Smooth muscle cell of bladder (primary cell): ENCODE data around the gene NUDT19. TPM values are rescaled to one million over a fixed set of nuclear protein-coding genes. Genes with fewer than 3 reads are reported as not detected.

ENCODE experiments used
- total RNA-seq: library from RNA; depleted of rRNA; stranded (reverse); fragments of >200 nt; gene quantifications from 2 replicates; pipeline ENCODE4 v1.2.3, GENCODE V29; 2014

The NUDT19 gene
- total RNA-seq, result 6.0 and 6.4 TPM in 2 replicates

GRCh38 chr19:32691291-32691951, at the start of gene NUDT19:
TSS of gene NUDT19 (plus strand) at chr19:32691821. CDS start at chr19:32691961, 140 bp downstream.

DNA sequence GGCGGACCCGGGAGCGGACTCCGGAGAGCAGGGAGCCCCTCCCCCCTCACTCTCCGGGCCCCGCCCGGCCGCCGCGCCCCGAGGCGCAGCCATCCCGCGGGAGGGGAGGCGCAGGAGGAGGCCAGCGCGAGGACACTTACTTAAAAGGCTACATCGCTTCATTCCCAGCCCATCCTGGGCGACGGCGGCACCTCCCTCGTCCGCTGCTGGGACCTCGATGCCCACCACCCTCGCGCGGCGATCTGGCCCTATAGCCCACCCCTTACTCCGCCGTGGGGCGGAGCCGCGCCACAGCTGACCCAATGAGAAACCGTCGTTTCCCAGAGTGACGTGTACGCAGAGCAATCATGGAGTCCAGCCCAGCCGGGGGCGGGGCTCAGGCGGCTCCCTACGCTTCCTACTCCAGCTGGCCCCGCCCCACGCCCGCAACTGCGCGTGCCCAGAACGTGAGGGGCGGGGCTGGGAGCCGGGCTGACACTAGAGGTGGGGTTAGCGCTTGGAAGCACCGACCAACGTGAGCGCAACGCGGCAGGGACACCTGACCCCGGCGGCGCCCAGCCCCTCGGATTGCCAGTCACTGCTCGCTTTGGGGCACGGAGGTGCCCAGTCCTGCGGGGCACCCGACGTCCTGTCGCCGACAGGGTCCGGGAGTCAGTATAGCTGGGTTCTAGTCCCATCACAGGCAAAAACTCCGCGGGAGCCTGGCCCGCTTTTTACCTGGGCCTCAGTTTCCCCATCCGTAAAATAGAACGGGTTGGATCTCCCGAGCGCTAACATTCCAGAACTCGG, 16.5 kb upstream of the NUDT19 start, which contains the start of gene ANKRD27:
Gene ANKRD27, minus strand, starts transcription at position 250 of the 789 bp plus-strand sequence. CDS start 16,165 bp downstream, outside the sequence.

DNA sequence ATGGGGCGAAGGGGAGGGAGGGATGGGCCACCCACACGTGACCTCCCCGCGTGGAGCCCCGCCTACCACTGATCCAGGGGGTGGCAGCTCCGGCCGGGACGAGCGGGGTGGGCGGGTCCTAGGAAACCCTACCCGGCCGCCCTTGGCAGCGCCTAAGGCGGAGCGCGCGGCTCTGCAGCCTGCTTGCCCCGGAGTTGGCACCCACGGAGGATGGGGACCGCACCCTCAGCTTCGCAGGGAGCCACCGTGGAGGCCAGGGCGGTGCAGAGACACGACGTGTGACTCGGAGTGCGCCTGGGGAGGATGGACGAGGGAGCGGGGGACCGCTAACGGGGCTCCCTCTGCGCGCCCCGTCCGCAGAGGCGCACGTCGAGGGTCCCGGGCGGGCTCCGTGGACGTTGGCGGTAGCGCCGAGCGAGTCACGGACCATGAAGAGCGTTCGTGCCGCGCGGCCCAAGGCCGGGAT, 15.9 kb upstream of the NUDT19 start, which contains the start of gene RGS9BP:
Gene RGS9BP, plus strand, starts transcription at position 129 of the 466 bp plus-strand sequence. CDS start 416 bp downstream, outside the sequence.

DNA sequence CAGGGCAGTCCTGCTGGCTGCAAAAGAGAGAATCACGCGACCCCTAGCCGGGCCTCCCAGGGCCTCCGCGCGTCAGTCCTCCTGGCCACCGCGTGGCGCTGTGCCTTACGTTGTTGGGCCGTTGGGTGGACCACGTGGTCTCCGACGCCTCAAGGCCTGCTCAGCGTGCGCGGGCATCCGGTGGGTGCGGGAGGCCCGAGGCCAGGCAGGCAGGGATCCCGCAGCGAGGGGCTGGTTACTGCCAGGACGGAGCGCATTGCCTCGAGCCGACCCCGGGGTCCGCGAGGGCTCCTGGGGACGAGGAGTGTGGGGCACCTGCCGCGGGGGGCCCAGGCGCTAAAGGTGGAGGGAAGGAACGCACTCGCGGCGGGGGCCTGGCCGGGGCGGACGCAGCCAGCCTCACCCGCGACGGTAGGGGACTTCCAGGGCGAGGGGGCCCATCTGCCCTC, 28.0 kb downstream of the NUDT19 start, which contains the start of gene TDRD12:
Gene TDRD12, plus strand, starts transcription at position 157 of the 449 bp plus-strand sequence. CDS start 306 bp downstream, outside the sequence.

Other genes with a start within 250 kb of the NUDT19 start
- 92.2 and 115 TPM in 2 replicates for gene PDCD5, start 110.6 kb upstream of the NUDT19 start, total RNA-seq
- 33.7 and 35.5 TPM in 2 replicates for gene ANKRD27, start 16.6 kb upstream of the NUDT19 start, total RNA-seq
- 0.14 and 0.28 TPM in 2 replicates for gene RGS9BP, start 16.0 kb upstream of the NUDT19 start, total RNA-seq
- gene TDRD12, start 27.9 kb downstream of the NUDT19 start, total RNA-seq, result 0.18 and 0.28 TPM in 2 replicates
- gene SLC7A9, start 177.9 kb downstream of the NUDT19 start, total RNA-seq, result 0.28 TPM in 1 of 2 replicates, not detected in the other